Stimulated activated CD4-positive, alpha-beta T cell treated with anti-CD3 and anti-CD28 coated beads, Interleukin-4, amount 100 ng/mL, for 48 hours (primary cell): ENCODE measurements around the gene OSGEP.
"Not testable (repeated sequence)": the region's sequence is repeated elsewhere in the genome, so short reads cannot be mapped to it uniquely, and the experiment has no call there.

Source experiments
- DNase-seq, 2 donors: peaks; one replicate each; pipeline ENCODE4 v3.0.0-alpha.2; 2020; ENCODE audit warnings: low read depth in 2 of 2

Gene OSGEP

DNA sequence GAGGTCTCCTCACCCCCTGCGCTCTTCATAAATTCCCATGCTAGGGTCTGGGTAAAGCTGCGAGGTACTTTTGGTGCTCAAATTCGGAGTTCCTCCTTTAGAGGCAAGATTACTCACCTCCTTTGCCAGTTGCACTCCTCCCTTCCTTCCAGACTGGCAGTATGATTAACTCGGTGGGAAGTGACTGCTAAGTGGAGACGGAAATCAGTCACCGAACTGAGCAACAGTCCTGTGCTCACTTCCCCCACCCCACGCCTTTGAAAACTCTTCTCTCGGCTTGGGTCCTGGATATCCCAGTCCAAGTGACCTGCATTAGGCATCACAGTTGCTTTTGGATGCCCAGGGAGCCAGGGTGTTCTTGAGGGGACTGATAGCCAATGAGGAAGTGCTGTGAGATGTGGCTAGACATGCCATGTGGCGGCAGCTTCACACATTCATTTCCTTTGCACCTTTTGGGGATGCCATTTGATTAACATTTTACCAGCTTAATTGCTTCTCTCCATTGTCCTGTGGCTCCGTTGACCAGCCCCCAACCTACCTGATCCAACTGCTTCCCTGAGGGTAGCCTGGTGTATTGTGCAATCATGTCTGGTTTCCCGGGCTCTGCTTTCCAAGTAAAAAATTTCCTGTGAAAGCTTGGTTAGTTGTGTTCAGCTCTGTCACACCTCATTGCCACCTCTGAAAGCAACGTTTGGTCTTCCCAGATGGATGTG, 15.4 kb upstream of the OSGEP start:
- peak; percentile 39 to 58 for DNase-seq

DNA sequence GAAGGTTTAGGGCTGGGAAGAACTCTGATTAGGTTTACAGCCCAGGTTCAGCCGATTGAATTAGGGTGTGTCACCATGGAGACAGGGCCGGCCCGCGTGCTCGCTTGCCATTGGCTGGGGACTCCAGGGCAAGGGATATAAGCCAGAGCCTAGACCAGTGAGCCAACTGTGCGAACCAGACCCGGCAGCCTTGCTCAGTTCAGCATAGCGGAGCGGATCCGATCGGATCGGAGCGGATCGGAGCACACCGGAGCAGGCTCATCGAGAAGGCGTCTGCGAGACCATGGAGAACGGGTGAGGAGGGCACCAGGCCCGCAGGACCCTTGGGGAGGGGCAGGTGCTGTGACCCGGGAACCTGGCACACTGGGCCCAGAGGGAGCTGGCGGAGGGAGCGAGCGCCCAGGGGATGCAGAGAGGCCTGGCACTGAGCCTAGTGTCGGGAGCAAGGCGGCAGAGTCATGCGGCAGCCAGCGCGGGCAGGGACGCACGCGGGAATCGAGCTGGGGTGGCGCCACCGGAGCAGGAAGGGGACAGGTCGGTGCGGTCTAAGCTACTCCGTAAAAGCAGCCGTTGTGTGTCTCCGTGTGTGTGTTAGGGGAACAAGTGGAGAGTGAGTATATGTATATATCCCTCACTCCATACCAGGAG, 14.8 kb upstream of the OSGEP start, which contains the start of gene PNP:
Gene PNP, plus strand, starts transcription at position 165 of the 648 bp plus-strand sequence. Its CDS starts 119 bp downstream, at position 284.
- DNase-seq, result peak; percentile 79 to 87

GRCh38 chr14:20468764-20469241, 14.2 kb upstream of the OSGEP start:
- DNase-seq, result no peak

DNA sequence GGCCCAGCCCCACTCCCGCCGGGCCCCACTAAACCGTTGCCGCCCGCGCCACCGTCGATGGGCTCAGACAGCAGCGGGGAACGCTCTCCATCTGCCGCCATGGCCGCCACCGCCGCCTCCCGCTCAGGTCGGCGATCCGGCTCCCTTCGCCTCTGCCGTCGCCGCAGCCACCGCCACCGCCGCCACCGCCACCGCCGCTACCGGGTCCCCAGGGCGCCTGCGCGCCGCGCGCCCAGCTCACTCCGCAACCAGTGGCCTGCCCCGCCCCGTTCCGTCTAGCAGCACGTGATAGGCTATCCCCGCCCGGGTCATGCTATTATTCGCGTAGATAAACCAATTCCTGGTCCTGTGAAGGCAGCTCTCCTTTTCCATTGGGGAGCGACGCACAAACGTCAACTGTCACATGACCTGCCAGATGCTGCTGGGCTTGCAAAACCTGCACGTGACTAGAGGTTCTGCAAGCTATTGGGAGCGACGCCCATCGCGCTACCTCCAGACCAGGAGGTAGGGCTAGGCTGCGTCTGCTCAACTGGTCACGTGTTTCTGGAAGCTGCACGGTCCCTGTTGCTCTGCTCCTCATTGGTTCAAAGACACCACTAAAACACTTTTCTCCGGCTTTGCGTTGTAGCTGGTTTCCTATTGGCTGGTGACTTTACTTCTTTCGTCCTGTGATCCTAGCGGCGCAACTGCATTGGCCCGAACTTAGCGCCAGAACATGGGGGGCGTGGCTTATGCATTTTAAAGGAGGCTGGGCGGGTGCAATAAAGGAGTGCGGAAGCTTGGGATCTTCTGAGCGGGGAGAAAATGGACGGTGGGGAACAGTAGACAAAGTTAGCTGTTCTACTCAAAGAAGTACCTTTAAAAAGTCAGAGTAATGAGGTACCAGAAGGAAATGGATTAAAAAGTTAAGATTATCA, 6.9 kb upstream of the OSGEP start, which contains the start of gene PIP4P1:
Gene PIP4P1, minus strand, starts transcription at position 210 of the 917 bp plus-strand sequence. Its CDS starts 109 bp downstream, at position 101.
- peak; percentile 93 to 98 for DNase-seq

- DNase-seq, result peak in 1 of 2 donors; percentile 32
Observed at GRCh38 chr14:20460458-20461224, 6.0 kb upstream of the OSGEP start.

DNA sequence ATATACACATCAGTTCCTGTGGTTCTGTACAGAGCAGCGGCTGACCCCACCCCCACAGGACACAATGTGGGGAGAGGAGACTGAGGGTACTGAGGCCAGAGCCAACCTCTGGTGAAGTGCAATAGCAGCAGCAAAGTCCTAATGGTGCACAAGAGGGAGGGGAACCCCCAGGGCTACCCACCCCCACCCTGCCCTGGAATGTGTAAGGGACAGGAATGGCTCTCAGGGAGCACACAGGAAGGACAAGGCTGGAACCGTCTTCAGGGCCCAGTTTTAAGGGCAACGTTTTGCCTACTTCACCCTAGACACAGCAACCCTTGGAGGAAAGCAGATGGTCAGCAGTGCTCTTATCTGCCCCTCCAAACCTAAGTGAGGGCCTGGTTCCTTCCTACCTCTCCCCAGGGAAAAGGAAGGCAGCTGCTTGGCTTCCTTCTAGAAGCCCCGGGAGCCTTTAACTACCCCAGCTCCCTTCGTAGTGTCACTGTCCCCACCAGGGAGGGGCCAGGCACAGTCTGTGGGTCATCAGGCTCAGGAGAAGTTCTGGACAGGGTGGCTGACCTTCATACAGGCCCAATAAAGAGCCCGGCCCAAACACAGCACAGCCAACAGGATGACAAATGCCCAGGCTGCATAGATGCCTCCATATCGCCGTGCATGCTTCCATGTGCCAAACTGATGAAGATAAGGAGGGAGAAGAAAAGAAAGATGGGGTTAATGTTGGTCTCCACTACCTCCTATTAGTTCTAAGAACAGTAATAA, 3.6 kb upstream of the OSGEP start:
- DNase-seq, result no peak

- DNase-seq, result no peak
Observed at GRCh38 chr14:20456971-20457370, 2.4 kb upstream of the OSGEP start.

GRCh38 chr14:20455355-20456300, 1.0 kb upstream of the OSGEP start:
- DNase-seq, result peak in 1 of 2 donors; percentile 75

DNA sequence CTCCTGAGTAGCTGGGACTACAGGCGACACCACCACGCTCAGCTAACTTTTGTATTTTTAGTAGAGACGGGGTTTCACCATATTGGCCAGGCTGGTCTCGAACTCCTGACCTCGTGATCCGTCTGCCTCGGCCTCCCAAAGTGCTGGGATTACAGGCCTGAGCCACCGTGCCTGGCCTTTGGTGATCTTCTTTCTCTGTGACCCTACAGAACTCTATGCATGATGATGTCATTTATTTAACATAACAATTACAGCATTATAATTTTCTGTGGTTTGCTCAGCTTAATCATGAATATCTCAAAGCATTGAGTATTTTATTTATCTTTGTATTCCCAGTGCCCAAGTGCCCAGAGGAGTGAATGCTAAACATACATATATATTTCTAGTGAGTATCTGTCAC, 1.8 kb downstream of the OSGEP start:
- DNase-seq, result not testable (repeated sequence)

GRCh38 chr14:20446889-20447288, 7.7 kb downstream of the OSGEP start:
- DNase-seq, result no peak

GRCh38 chr14:20443650-20444049, 11.0 kb downstream of the OSGEP start:
- DNase-seq, result not testable (repeated sequence)

- DNase-seq, result no peak
Observed at GRCh38 chr14:20441461-20441860, 13.2 kb downstream of the OSGEP start.

DNA sequence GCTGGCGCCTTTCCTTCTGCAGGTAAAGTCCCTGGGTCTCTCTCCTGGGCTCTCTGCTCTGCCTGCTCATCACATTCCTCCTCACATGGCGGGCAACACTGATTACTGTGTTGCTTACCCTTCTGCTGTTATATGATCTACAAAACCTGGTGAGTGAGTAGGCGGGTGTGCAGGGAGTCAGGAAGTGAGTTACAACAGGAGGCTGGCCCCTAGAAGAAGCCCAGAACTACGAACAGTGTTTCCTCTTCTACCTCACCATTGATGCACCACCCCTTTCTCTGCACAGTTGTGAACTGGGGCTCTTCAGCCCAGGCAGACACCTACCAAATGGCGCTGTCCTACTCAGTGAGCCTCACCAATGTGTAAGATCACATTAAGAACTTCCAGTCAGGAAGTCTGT, 13.7 kb downstream of the OSGEP start:
- DNase-seq, result peak in 1 of 2 donors; percentile 5

GRCh38 chr14:20440465-20440864, 14.1 kb downstream of the OSGEP start:
- no peak for DNase-seq

GRCh38 chr14:20438664-20439063, 15.9 kb downstream of the OSGEP start:
- no peak for DNase-seq

DNA sequence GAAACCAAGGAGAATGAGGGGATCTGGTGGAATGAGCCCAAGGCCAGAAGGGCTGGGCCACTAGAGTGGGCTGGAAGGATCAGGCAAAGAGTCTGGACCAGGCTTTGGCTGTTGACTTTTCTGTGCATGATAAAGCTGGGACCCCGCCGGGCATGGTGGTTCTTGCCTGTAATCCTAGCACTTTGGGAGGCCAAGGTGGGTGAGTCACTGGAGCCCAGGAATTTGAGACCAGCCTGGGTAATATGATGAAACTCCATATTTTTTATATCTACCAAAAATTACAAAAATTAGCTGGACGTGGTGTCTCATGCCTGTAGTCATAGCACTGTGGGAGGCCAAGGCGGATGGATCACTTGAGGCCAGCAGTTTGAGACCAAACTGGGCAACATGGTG, 18.3 kb downstream of the OSGEP start:
- no peak for DNase-seq

GRCh38 chr14:20435582-20436362, 18.8 kb downstream of the OSGEP start, which contains the start of gene KLHL33:
TSS of gene KLHL33 (minus strand) at chr14:20436166. CDS start at chr14:20435811, 355 bp downstream.
- DNase-seq, result no peak
